ENCODE results near the gene SLC25A26. TPM values are rescaled to one million over a fixed set of nuclear protein-coding genes. Genes with fewer than 3 reads are reported as not detected.
A peak's percentile ranks its signal among the peaks of the same experiment; 100 is the strongest.
"Not testable (repeated sequence)": the region's sequence is repeated elsewhere in the genome, so short reads cannot be mapped to it uniquely, and the experiment has no call there.

Gene SLC25A26
- total RNA-seq, 2 experiments from 2014 or later: 22.6 TPM

GRCh38 chr3:66271231-66271630 is 50.4 kb downstream of the SLC25A26 start:
- Mint-ChIP-seq H3K27me3 (no peaks in the 10 kb centered on the region), H3K4me1 (ENCODE audit: low read depth) (no peaks in the 10 kb centered on the region), H3K27ac (no peak overlapping the region), H3K9me3 (no peaks in the 10 kb centered on the region), H3K4me3 (no peak overlapping the region), H3K36me3 (peaks cover 4% of the 10 kb centered on the region)
- POLR2A ChIA-PET: no interaction called here
- DNase-seq: no peak
- CTCF ChIA-PET: interaction anchor here (1.0 to 2.3 kb wide), 3 partner anchors 17 to 137 kb away, joined by 3 to 9 read pairs (median 5); no protein-coding TSS in a partner anchor
- intact Hi-C loops (cut with micrococcal nuclease): no loop called here

- Mint-ChIP-seq H3K27me3 (no peaks in the 10 kb centered on the region), H3K36me3 (peaks cover 4% of the 10 kb centered on the region), H3K27ac (no peak overlapping the region), H3K4me1 (ENCODE audit: low read depth) (peaks cover 8% of the 10 kb centered on the region), H3K9me3 (no peaks in the 10 kb centered on the region), H3K4me3 (no peak overlapping the region)
- DNase-seq: no peak
- ChIA-PET POLR2A (no interaction called here), CTCF (interaction anchor here (0.8 to 1.3 kb wide), 3 partner anchors 106 to 550 kb away, joined by 3 to 7 read pairs (median 4); no protein-coding TSS in a partner anchor)
- intact Hi-C loops (cut with micrococcal nuclease): no loop called here
These were observed 51.2 kb downstream of the SLC25A26 start for GRCh38 chr3:66272016-66272415.

GRCh38 chr3:66274837-66275236 is 54.0 kb downstream of the SLC25A26 start:
- H3K4me3 Mint-ChIP-seq, DNase-seq, H3K27me3 Mint-ChIP-seq, POLR2A ChIA-PET, H3K36me3 Mint-ChIP-seq, H3K9me3 Mint-ChIP-seq, H3K27ac Mint-ChIP-seq: not testable (repeated sequence)
- CTCF ChIA-PET: interaction anchor here (0.8 kb wide), 2 partner anchors 98 to 103 kb away, joined by 4 read pairs; no protein-coding TSS in a partner anchor
- peaks cover 25% of the 10 kb centered on the region for H3K4me1 Mint-ChIP-seq (ENCODE audit: low read depth)
- intact Hi-C loops (cut with micrococcal nuclease): loop anchor here (5.0 kb wide), 1 partner anchor 117 kb away; no protein-coding TSS in a partner anchor

GRCh38 chr3:66276705-66277274 is 56.0 kb downstream of the SLC25A26 start:
- Mint-ChIP-seq H3K9me3 (no peaks in the 10 kb centered on the region), H3K4me3 (no peak overlapping the region), H3K36me3 (peaks cover 4% of the 10 kb centered on the region), H3K27me3 (no peaks in the 10 kb centered on the region), H3K4me1 (ENCODE audit: low read depth) (peaks cover 37% of the 10 kb centered on the region), H3K27ac (peak overlapping the region; percentile 24)
- intact Hi-C loops (cut with micrococcal nuclease): loop anchor here (1.0 to 5.0 kb wide), 4 partner anchors 96 to 546 kb away; no protein-coding TSS in a partner anchor
- ChIA-PET CTCF (interaction anchor here (0.6 to 4.8 kb wide), 21 partner anchors 16 to 551 kb away, joined by 3 to 47 read pairs (median 6); no protein-coding TSS in a partner anchor), POLR2A (no interaction called here)
- peak; percentile 68 for DNase-seq

- ChIA-PET POLR2A (interaction anchor here (0.7 kb wide), 1 partner anchor 98 kb away, joined by 3 read pairs; no protein-coding TSS in a partner anchor), CTCF (interaction anchor here (0.6 to 4.8 kb wide), 7 partner anchors 23 to 543 kb away, joined by 3 to 47 read pairs (median 22); no protein-coding TSS in a partner anchor)
- intact Hi-C loops (cut with micrococcal nuclease): loop anchor here (5.0 kb wide), 1 partner anchor 113 kb away; no protein-coding TSS in a partner anchor
- Mint-ChIP-seq H3K4me3 (no peak overlapping the region), H3K27me3 (no peaks in the 10 kb centered on the region), H3K9me3 (no peaks in the 10 kb centered on the region), H3K27ac (no peak overlapping the region), H3K36me3 (peaks cover 1% of the 10 kb centered on the region), H3K4me1 (ENCODE audit: low read depth) (peaks cover 37% of the 10 kb centered on the region)
- DNase-seq: no peak
These were observed 58.4 kb downstream of the SLC25A26 start for GRCh38 chr3:66279168-66279567.

GRCh38 chr3:66280304-66280703 is 59.5 kb downstream of the SLC25A26 start:
- H3K36me3 Mint-ChIP-seq: peaks cover 1% of the 10 kb centered on the region
- intact Hi-C loops (cut with micrococcal nuclease): no loop called here
- H3K27ac Mint-ChIP-seq: peak overlapping the region; percentile 35
- ChIA-PET POLR2A (no interaction called here), CTCF (interaction anchor here (4.6 to 4.8 kb wide), 2 partner anchors 535 to 542 kb away, joined by 29 to 32 read pairs; no protein-coding TSS in a partner anchor)
- no peaks in the 10 kb centered on the region for H3K9me3 Mint-ChIP-seq
- no peak overlapping the region for H3K4me3 Mint-ChIP-seq
- H3K4me1 Mint-ChIP-seq (ENCODE audit: low read depth): peaks cover 37% of the 10 kb centered on the region
- DNase-seq: no peak
- H3K27me3 Mint-ChIP-seq: no peaks in the 10 kb centered on the region

- Mint-ChIP-seq H3K36me3 (peaks cover 16% of the 10 kb centered on the region), H3K9me3 (peaks cover 14% of the 10 kb centered on the region)
- DNase-seq; H3K27me3 Mint-ChIP-seq; H3K4me1 Mint-ChIP-seq (ENCODE audit: low read depth); H3K27ac Mint-ChIP-seq; intact Hi-C loops (cut with micrococcal nuclease); CTCF ChIA-PET; H3K4me3 Mint-ChIP-seq; POLR2A ChIA-PET: not testable (repeated sequence)
These were observed 71.1 kb downstream of the SLC25A26 start for GRCh38 chr3:66291922-66292321.

- no peak for DNase-seq
- ChIA-PET CTCF (interaction anchor here (0.6 to 2.7 kb wide), 8 partner anchors 20 to 526 kb away, joined by 3 to 13 read pairs (median 4); no protein-coding TSS in a partner anchor), POLR2A (no interaction called here)
- H3K4me3 Mint-ChIP-seq: peak overlapping the region; percentile 8
- intact Hi-C loops (cut with micrococcal nuclease): no loop called here
- H3K27me3 Mint-ChIP-seq: no peaks in the 10 kb centered on the region
- H3K27ac Mint-ChIP-seq: peak overlapping the region; percentile 85
- H3K4me1 Mint-ChIP-seq (ENCODE audit: low read depth): peaks cover 49% of the 10 kb centered on the region
- peaks cover 7% of the 10 kb centered on the region for H3K36me3 Mint-ChIP-seq
- no peaks in the 10 kb centered on the region for H3K9me3 Mint-ChIP-seq
These were observed 76.6 kb downstream of the SLC25A26 start for GRCh38 chr3:66297260-66297873.

GRCh38 chr3:66297900-66298299 is 77.1 kb downstream of the SLC25A26 start:
- ChIA-PET POLR2A (interaction anchor here (0.7 kb wide), 1 partner anchor 99 kb away, joined by 5 read pairs; no protein-coding TSS in a partner anchor), CTCF (interaction anchor here (1.1 to 2.7 kb wide), 6 partner anchors 21 to 525 kb away, joined by 3 to 13 read pairs (median 3); no protein-coding TSS in a partner anchor)
- Mint-ChIP-seq H3K4me3 (peak overlapping the region; percentile 17), H3K27me3 (no peaks in the 10 kb centered on the region), H3K9me3 (no peaks in the 10 kb centered on the region), H3K36me3 (peaks cover 7% of the 10 kb centered on the region), H3K27ac (peak overlapping the region; percentile 85), H3K4me1 (ENCODE audit: low read depth) (peaks cover 54% of the 10 kb centered on the region)
- intact Hi-C loops (cut with micrococcal nuclease): loop anchor here (1.0 kb wide), 2 partner anchors 59 to 174 kb away; no protein-coding TSS in a partner anchor
- DNase-seq: no peak

GRCh38 chr3:66298591-66298990 is 77.8 kb downstream of the SLC25A26 start:
- no peak overlapping the region for H3K4me3 Mint-ChIP-seq
- intact Hi-C loops (cut with micrococcal nuclease): loop anchor here (1.0 kb wide), 2 partner anchors 59 to 174 kb away; no protein-coding TSS in a partner anchor
- peaks cover 7% of the 10 kb centered on the region for H3K36me3 Mint-ChIP-seq
- ChIA-PET POLR2A (interaction anchor here (0.7 kb wide), 1 partner anchor 99 kb away, joined by 5 read pairs; no protein-coding TSS in a partner anchor), CTCF (interaction anchor here (1.1 to 2.7 kb wide), 4 partner anchors 22 to 109 kb away, joined by 3 to 13 read pairs (median 5); no protein-coding TSS in a partner anchor)
- peak overlapping the region; percentile 85 for H3K27ac Mint-ChIP-seq
- DNase-seq: no peak
- peaks cover 61% of the 10 kb centered on the region for H3K4me1 Mint-ChIP-seq (ENCODE audit: low read depth)
- no peaks in the 10 kb centered on the region for H3K9me3 Mint-ChIP-seq
- no peaks in the 10 kb centered on the region for H3K27me3 Mint-ChIP-seq

- intact Hi-C loops (cut with micrococcal nuclease); H3K9me3 Mint-ChIP-seq; H3K27me3 Mint-ChIP-seq; H3K4me3 Mint-ChIP-seq; DNase-seq; H3K36me3 Mint-ChIP-seq; POLR2A ChIA-PET: not testable (repeated sequence)
- Mint-ChIP-seq H3K27ac (peak overlapping the region; percentile 85), H3K4me1 (ENCODE audit: low read depth) (peaks cover 66% of the 10 kb centered on the region)
- CTCF ChIA-PET: interaction anchor here (1.0 to 2.7 kb wide), 2 partner anchors 22 to 79 kb away, joined by 4 to 13 read pairs; no protein-coding TSS in a partner anchor
These were observed 78.3 kb downstream of the SLC25A26 start for GRCh38 chr3:66299085-66299484.

- Mint-ChIP-seq H3K27me3 (no peaks in the 10 kb centered on the region), H3K9me3 (no peaks in the 10 kb centered on the region), H3K4me1 (ENCODE audit: low read depth) (peaks cover 74% of the 10 kb centered on the region), H3K4me3 (no peak overlapping the region), H3K36me3 (peaks cover 7% of the 10 kb centered on the region), H3K27ac (no peak overlapping the region)
- ChIA-PET POLR2A (no interaction called here), CTCF (interaction anchor here (1.0 kb wide), 1 partner anchor 23 kb away, joined by 4 read pairs; no protein-coding TSS in a partner anchor)
- DNase-seq: no peak
- intact Hi-C loops (cut with micrococcal nuclease): no loop called here
These were observed 79.1 kb downstream of the SLC25A26 start for GRCh38 chr3:66299891-66300290.
